Muscle layer of duodenum (tissue), 2 donors: Measurements from ENCODE around the gene LAMA2.

Experiments
- H3K27ac ChIP-seq: one replicate; pipeline ENCODE4 v1.7.0; 2013; ENCODE audit warnings: mild to moderate bottlenecking, low read length
- H3K27me3 ChIP-seq: one replicate; pipeline ENCODE4 v1.7.0; 2013; ENCODE audit warnings: low read depth, mild to moderate bottlenecking, control low read depth, low read length
- H3K36me3 ChIP-seq, 2 donors: one replicate each; pipeline ENCODE4 v1.7.0; 2013; ENCODE audit warnings: low read length in 2 of 2, control low read depth in 1 of 2, mild to moderate bottlenecking in 1 of 2; ENCODE audit not compliant: insufficient read depth in 2 of 2, control insufficient read depth in 1 of 2
- H3K4me1 ChIP-seq, 2 donors: one replicate each; pipeline ENCODE4 v1.7.0; 2013; ENCODE audit warnings: low read length in 2 of 2, mild to moderate bottlenecking in 2 of 2, control low read depth in 1 of 2, moderate library complexity in 1 of 2; ENCODE audit not compliant: insufficient read depth in 2 of 2, control insufficient read depth in 1 of 2
- H3K4me3 ChIP-seq, 2 donors: one replicate each; pipeline ENCODE4 v1.7.0; 2013; ENCODE audit warnings: low read length in 2 of 2, low read depth in 1 of 2, mild to moderate bottlenecking in 1 of 2
- H3K9me3 ChIP-seq, 2 donors: one replicate each; pipeline ENCODE4 v1.7.0; 2013; ENCODE audit warnings: low read length in 2 of 2, control low read depth in 1 of 2, mild to moderate bottlenecking in 1 of 2; ENCODE audit not compliant: control insufficient read depth in 1 of 2
- donor health status: healthy.

LAMA2 gene

GRCh38 chr6:129490521-129491255 is 607.8 kb downstream of the LAMA2 start:
- no peaks in the 10 kb centered on the region for H3K27me3 ChIP-seq
- H3K4me3 ChIP-seq = peak overlapping the region in 1 of 2 donors; percentile 20
- H3K36me3 ChIP-seq = peaks cover 10% of the 10 kb centered on the region in 2 donors
- no peaks in the 10 kb centered on the region for H3K9me3 ChIP-seq
- peaks cover 0 to 11% of the 10 kb centered on the region in 2 donors for H3K4me1 ChIP-seq
- H3K27ac ChIP-seq = peak overlapping the region; percentile 97

- no peaks in the 10 kb centered on the region for H3K27me3 ChIP-seq
- H3K4me3 ChIP-seq = peak overlapping the region in 1 of 2 donors; percentile 20
- no peaks in the 10 kb centered on the region for H3K9me3 ChIP-seq
- H3K27ac ChIP-seq = peak overlapping the region; percentile 97
- H3K36me3 ChIP-seq = peaks cover 9 to 10% of the 10 kb centered on the region in 2 donors
- H3K4me1 ChIP-seq = peaks cover 0 to 11% of the 10 kb centered on the region in 2 donors
Measured at GRCh38 chr6:129491436-129491835, 608.5 kb downstream of the LAMA2 start.

- peaks cover 5 to 10% of the 10 kb centered on the region in 2 donors for H3K36me3 ChIP-seq
- no peak overlapping the region for H3K27ac ChIP-seq
- no peaks in the 10 kb centered on the region for H3K9me3 ChIP-seq
- H3K4me3 ChIP-seq = no peak overlapping the region
- H3K4me1 ChIP-seq = peaks cover 0 to 11% of the 10 kb centered on the region in 2 donors
- no peaks in the 10 kb centered on the region for H3K27me3 ChIP-seq
Measured at GRCh38 chr6:129492260-129492659, 609.3 kb downstream of the LAMA2 start.

- Histone ChIP-seq H3K4me3 (no peak overlapping the region), H3K36me3 (peaks cover 5 to 10% of the 10 kb centered on the region in 2 donors), H3K9me3 (no peaks in the 10 kb centered on the region), H3K4me1 (peaks cover 0 to 11% of the 10 kb centered on the region in 2 donors), H3K27ac (no peak overlapping the region), H3K27me3 (no peaks in the 10 kb centered on the region)
Measured at GRCh38 chr6:129493354-129493902, 610.5 kb downstream of the LAMA2 start.

- Histone ChIP-seq H3K4me3 (no peak overlapping the region), H3K9me3 (no peaks in the 10 kb centered on the region), H3K27me3 (no peaks in the 10 kb centered on the region), H3K4me1 (peaks cover 0 to 11% of the 10 kb centered on the region in 2 donors), H3K36me3 (peaks cover 5 to 10% of the 10 kb centered on the region in 2 donors), H3K27ac (no peak overlapping the region)
Measured at GRCh38 chr6:129494099-129494498, 611.2 kb downstream of the LAMA2 start.

- no peaks in the 10 kb centered on the region for H3K9me3 ChIP-seq
- no peak overlapping the region for H3K27ac ChIP-seq
- no peak overlapping the region for H3K4me3 ChIP-seq
- H3K27me3 ChIP-seq = no peaks in the 10 kb centered on the region
- peaks cover 5 to 10% of the 10 kb centered on the region in 2 donors for H3K36me3 ChIP-seq
- H3K4me1 ChIP-seq = peaks cover 0 to 11% of the 10 kb centered on the region in 2 donors
Measured at GRCh38 chr6:129494586-129494985, 611.6 kb downstream of the LAMA2 start.

GRCh38 chr6:129495652-129496051 is 612.7 kb downstream of the LAMA2 start:
- Histone ChIP-seq H3K27me3 (no peaks in the 10 kb centered on the region), H3K36me3 (peaks cover 2 to 8% of the 10 kb centered on the region in 2 donors), H3K9me3 (no peaks in the 10 kb centered on the region), H3K4me3 (no peak overlapping the region), H3K27ac (no peak overlapping the region), H3K4me1 (peaks cover 0 to 5% of the 10 kb centered on the region in 2 donors)

- Histone ChIP-seq H3K4me3 (no peak overlapping the region), H3K36me3 (peaks cover 0 to 8% of the 10 kb centered on the region in 2 donors), H3K4me1 (peaks cover 0 to 6% of the 10 kb centered on the region in 2 donors), H3K27ac (no peak overlapping the region), H3K27me3 (no peaks in the 10 kb centered on the region), H3K9me3 (no peaks in the 10 kb centered on the region)
Measured at GRCh38 chr6:129497481-129498441, 614.8 kb downstream of the LAMA2 start.

- H3K36me3 ChIP-seq = peaks cover 3 to 8% of the 10 kb centered on the region in 2 donors
- no peaks in the 10 kb centered on the region for H3K9me3 ChIP-seq
- no peak overlapping the region for H3K4me3 ChIP-seq
- no peaks in the 10 kb centered on the region for H3K27me3 ChIP-seq
- H3K27ac ChIP-seq = no peak overlapping the region
- peaks cover 0 to 6% of the 10 kb centered on the region in 2 donors for H3K4me1 ChIP-seq
Measured at GRCh38 chr6:129498541-129498940, 615.6 kb downstream of the LAMA2 start.

GRCh38 chr6:129498950-129499842 is 616.3 kb downstream of the LAMA2 start:
- Histone ChIP-seq H3K27me3 (no peaks in the 10 kb centered on the region), H3K36me3 (peaks cover 3 to 6% of the 10 kb centered on the region in 2 donors), H3K27ac (no peak overlapping the region), H3K9me3 (no peaks in the 10 kb centered on the region), H3K4me3 (no peak overlapping the region), H3K4me1 (peaks cover 0 to 6% of the 10 kb centered on the region in 2 donors)
